Panc1 (cell line): ENCODE measurements around the gene HLA-DQB1. TPM values are rescaled to one million over a fixed set of nuclear protein-coding genes. Genes with fewer than 3 reads are reported as not detected.

Experiments used
- ATAC-seq: fragments of 200-7000 bp; cut with Tn5 transposase; 2 replicates; pipeline ENCODE4 v1.9.1; 2020; ENCODE audit warnings: mild to moderate bottlenecking, moderate library complexity
- BruUV-seq: library from RNA; stranded (reverse); fragments of 400-500 nt; replicated peaks from 2 replicates; lab custom pipeline; 2021; lab: Mats Ljungman, UMichigan
- CTCF ChIA-PET: fragments of 300-600 bp; sonication (Branson Sonifier 250); formaldehyde crosslinking; loops from one replicate; lab custom pipeline; 2022; ENCODE audit warnings: antibody characterized with exemption; lab: Charles Lee
- POLR2A ChIA-PET: fragments of 300-600 bp; sonication (Branson Sonifier 250); formaldehyde crosslinking; loops from one replicate; lab custom pipeline; 2022; ENCODE audit warnings: antibody characterized with exemption; lab: Charles Lee
- DNase-seq: peaks from one replicate; pipeline ENCODE4 v3.0.0-alpha.2; 2010; ENCODE audit warnings: low read depth, low spot score
- H3K27ac ChIP-seq: 2 replicates; pipeline ENCODE4 v1.5.1; 2011; ENCODE audit warnings: mild to moderate bottlenecking, low read length, inconsistent platforms
- H3K27me3 ChIP-seq: fragments of 200-500 bp; sonication (Bioruptor generic); 2 replicates; pipeline ENCODE4 v1.6.0; 2014; ENCODE audit warnings: low read length, inconsistent platforms; ENCODE audit not compliant: control insufficient read depth, insufficient read depth
- H3K36me3 ChIP-seq: fragments of 200-500 bp; sonication (Bioruptor generic); 2 replicates; pipeline ENCODE4 v1.5.1; 2014; ENCODE audit warnings: inconsistent platforms, mild to moderate bottlenecking, low read length, moderate library complexity; ENCODE audit not compliant: control insufficient read depth, insufficient read depth
- H3K4me1 ChIP-seq: 2 replicates; pipeline ENCODE4 v1.5.1; 2011; ENCODE audit warnings: inconsistent platforms, mild to moderate bottlenecking, low read length, moderate library complexity; ENCODE audit not compliant: control insufficient read depth, insufficient read depth
- H3K4me3 ChIP-seq, 2 experiments: 2 replicates each; pipeline ENCODE4 v1.5.1; 2011 to 2012; ENCODE audit warnings: low read depth in 2 of 2, low read length in 2 of 2, mild to moderate bottlenecking in 2 of 2, inconsistent platforms in 1 of 2, moderate library complexity in 1 of 2
- H3K9me3 ChIP-seq: fragments of 200-500 bp; sonication (Bioruptor generic); 2 replicates; pipeline ENCODE4 v1.5.1; 2014; ENCODE audit warnings: low read depth, mild to moderate bottlenecking, inconsistent platforms, low read length, moderate library complexity; ENCODE audit not compliant: control insufficient read depth, insufficient read depth
- CTCF ChIP-seq: fragments of 450-650 bp; IDR thresholded peaks from 2 replicates; pipeline ENCODE4 v1.5.1; 2017; ENCODE audit warnings: mild to moderate bottlenecking
- POLR2AphosphoS5 ChIP-seq: IDR thresholded peaks from 2 replicates; pipeline ENCODE4 v1.6.1; 2012; ENCODE audit warnings: mild to moderate bottlenecking, low read depth, low read length, moderate library complexity
- REST ChIP-seq, 2 experiments: IDR thresholded peaks; 2 replicates each; pipeline ENCODE4 v1.6.1; 2011 to 2012; ENCODE audit warnings: low read depth in 2 of 2, control low read depth in 1 of 2, low read length in 1 of 2, mild to moderate bottlenecking in 1 of 2, moderate library complexity in 1 of 2; ENCODE audit not compliant: insufficient read depth in 1 of 2
- SIN3A ChIP-seq: IDR thresholded peaks from 2 replicates; pipeline ENCODE4 v1.6.1; 2012; ENCODE audit warnings: low read depth, mild to moderate bottlenecking, low read length, moderate library complexity, borderline replicate concordance; ENCODE audit not compliant: insufficient read depth
- TCF7L2 ChIP-seq: IDR thresholded peaks from 2 replicates; pipeline ENCODE4 v1.6.1; 2011; ENCODE audit warnings: mild to moderate bottlenecking, low read depth, low read length, inconsistent platforms
- in situ Hi-C: cut with HindIII; loops from 2 replicates; pipeline ENCODE4 v1.10.0; 2016; ENCODE audit warnings: low sequenced_read_pairs, low pct_unique_long_range_greater_than_20kb
- intact Hi-C: fragments of 100-400 bp; cut with micrococcal nuclease; formaldehyde crosslinking; loops from one replicate; pipeline ENCODE4 v1.10.0; 2022; ENCODE audit not compliant: unreplicated experiment
- total RNA-seq: library from RNA; stranded (reverse); gene quantifications from one replicate; pipeline ENCODE4 v1.2.1, GENCODE V29; 2021; ENCODE audit not compliant: unreplicated experiment

HLA-DQB1 gene
- total RNA-seq, 1 experiment from 2014 or later = 0.51 TPM

GRCh38 chr6:32668226-32668747 lies 1.8 kb upstream of the HLA-DQB1 start:
- DNase-seq (no peak), ATAC-seq (peak; percentile 50; the same call in 1 of the 2 replicates)
- TF ChIP-seq TCF7L2 (no peak), CTCF (no peak), POLR2AphosphoS5 (no peak), REST (IDR thresholded peaks at IDR 0.05; ENCODE audit: insufficient read depth in 1 of 2, low read depth in 2 of 2, low read length in 1 of 2) (no peak), SIN3A (no peak)
- intact Hi-C loops = no loop called here
- Histone ChIP-seq H3K4me1 (peaks cover 3% of the 10 kb centered on the region; the same call in 1 of the 2 replicates), H3K27ac (no peak overlapping the region), H3K9me3 (no peaks in the 10 kb centered on the region), H3K27me3 (peaks cover 43% of the 10 kb centered on the region), H3K4me3 (no peak overlapping the region), H3K36me3 (no peaks in the 10 kb centered on the region)
- no TSS peak for BruUV-seq
- in situ Hi-C loops = no loop called here
- ChIA-PET CTCF (no interaction called here), POLR2A (no interaction called here)

- no peak for ATAC-seq
- in situ Hi-C loops (no loop called here), intact Hi-C loops (no loop called here)
- DNase-seq = no peak
- TF ChIP-seq TCF7L2 = no peak
- BruUV-seq = no TSS peak
- ChIA-PET CTCF (interaction anchor here (0.6 kb wide), 1 partner anchor 530 kb away, joined by 9 read pairs; no protein-coding TSS in a partner anchor), POLR2A (no interaction called here)
- Histone ChIP-seq H3K27ac (no peak overlapping the region), H3K27me3 (peaks cover 50% of the 10 kb centered on the region), H3K36me3 (no peaks in the 10 kb centered on the region), H3K4me3 (no peak overlapping the region), H3K9me3 (no peaks in the 10 kb centered on the region), H3K4me1 (peaks cover 3% of the 10 kb centered on the region; the same call in 1 of the 2 replicates)
These were observed 796 bp downstream of the HLA-DQB1 start for GRCh38 chr6:32665661-32666060.

GRCh38 chr6:32664827-32665362 lies 1.6 kb downstream of the HLA-DQB1 start:
- Histone ChIP-seq H3K4me1 (peaks cover 3% of the 10 kb centered on the region; the same call in 1 of the 2 replicates), H3K36me3 (no peaks in the 10 kb centered on the region), H3K27ac (no peak overlapping the region), H3K27me3 (peaks cover 50% of the 10 kb centered on the region), H3K4me3 (peak overlapping the region in 1 of 2 experiments; percentile 18; a peak in 2 of 4 replicates), H3K9me3 (no peaks in the 10 kb centered on the region)
- intact Hi-C loops = no loop called here
- POLR2A ChIA-PET = no interaction called here
- no TSS peak for BruUV-seq
- DNase-seq (no peak), ATAC-seq (peak; percentile 76)
- in situ Hi-C loops = no loop called here
- CTCF ChIA-PET = no interaction called here
- no peak for TF ChIP-seq REST (IDR thresholded peaks at IDR 0.05; ENCODE audit: insufficient read depth in 1 of 2, low read depth in 2 of 2, low read length in 1 of 2)
- TF ChIP-seq TCF7L2 = no peak
- TF ChIP-seq POLR2AphosphoS5 = no peak
